Activated T-helper 1 cell treated with Interleukin-2 at 50 U/mL for 16 hours (primary cell): ENCODE results near the gene RASA2.
"Not testable (repeated sequence)": the region's sequence is repeated elsewhere in the genome, so short reads cannot be mapped to it uniquely, and the experiment has no call there.

Experiments used
- DNase-seq: peaks from one replicate; pipeline ENCODE4 v3.0.0-alpha.2; 2020; ENCODE audit warnings: low read depth

Gene RASA2

GRCh38 chr3:141578202-141578973 lies 91.6 kb downstream of the RASA2 start:
- DNase-seq = no peak

- no peak for DNase-seq
These were observed 107.5 kb downstream of the RASA2 start for GRCh38 chr3:141594357-141594756.

GRCh38 chr3:141597931-141598330 lies 111.1 kb downstream of the RASA2 start:
- no peak for DNase-seq

GRCh38 chr3:141600331-141600730 lies 113.5 kb downstream of the RASA2 start:
- DNase-seq = no peak

- DNase-seq = no peak
These were observed 115.9 kb downstream of the RASA2 start for GRCh38 chr3:141602706-141603105.

GRCh38 chr3:141603473-141604035 lies 116.7 kb downstream of the RASA2 start:
- no peak for DNase-seq

- no peak for DNase-seq
These were observed 119.1 kb downstream of the RASA2 start for GRCh38 chr3:141605883-141606282.

GRCh38 chr3:141608438-141608837 lies 121.6 kb downstream of the RASA2 start:
- DNase-seq = no peak

GRCh38 chr3:141610939-141611338 lies 124.1 kb downstream of the RASA2 start:
- no peak for DNase-seq

- no peak for DNase-seq
These were observed 131.5 kb downstream of the RASA2 start for GRCh38 chr3:141618103-141618910.

- no peak for DNase-seq
These were observed 132.1 kb downstream of the RASA2 start for GRCh38 chr3:141618938-141619337.

GRCh38 chr3:141619450-141619849 lies 132.6 kb downstream of the RASA2 start:
- DNase-seq = no peak

- no peak for DNase-seq
These were observed 136.9 kb downstream of the RASA2 start for GRCh38 chr3:141623691-141624090.

- no peak for DNase-seq
These were observed 138.7 kb downstream of the RASA2 start for GRCh38 chr3:141625506-141625905.

- DNase-seq = not testable (repeated sequence)
These were observed 141.5 kb downstream of the RASA2 start for GRCh38 chr3:141628334-141628733.

GRCh38 chr3:141628868-141629441 lies 142.1 kb downstream of the RASA2 start:
- not testable (repeated sequence) for DNase-seq

- no peak for DNase-seq
These were observed 143.1 kb downstream of the RASA2 start for GRCh38 chr3:141629976-141630375.

GRCh38 chr3:141632779-141633374 lies 146.1 kb downstream of the RASA2 start:
- DNase-seq = no peak

GRCh38 chr3:141642215-141642614 lies 155.4 kb downstream of the RASA2 start:
- no peak for DNase-seq

- DNase-seq = no peak
These were observed 156.6 kb downstream of the RASA2 start for GRCh38 chr3:141643391-141643790.

- no peak for DNase-seq
These were observed 157.0 kb downstream of the RASA2 start for GRCh38 chr3:141643796-141644195.

- DNase-seq = peak; percentile 28
These were observed 158.1 kb downstream of the RASA2 start for GRCh38 chr3:141644931-141645330.
